ENCODE data around the gene HSPA8.
"Not testable (repeated sequence)": the region's sequence is repeated elsewhere in the genome, so short reads cannot be mapped to it uniquely, and the experiment has no call there.

Gene HSPA8

DNA sequence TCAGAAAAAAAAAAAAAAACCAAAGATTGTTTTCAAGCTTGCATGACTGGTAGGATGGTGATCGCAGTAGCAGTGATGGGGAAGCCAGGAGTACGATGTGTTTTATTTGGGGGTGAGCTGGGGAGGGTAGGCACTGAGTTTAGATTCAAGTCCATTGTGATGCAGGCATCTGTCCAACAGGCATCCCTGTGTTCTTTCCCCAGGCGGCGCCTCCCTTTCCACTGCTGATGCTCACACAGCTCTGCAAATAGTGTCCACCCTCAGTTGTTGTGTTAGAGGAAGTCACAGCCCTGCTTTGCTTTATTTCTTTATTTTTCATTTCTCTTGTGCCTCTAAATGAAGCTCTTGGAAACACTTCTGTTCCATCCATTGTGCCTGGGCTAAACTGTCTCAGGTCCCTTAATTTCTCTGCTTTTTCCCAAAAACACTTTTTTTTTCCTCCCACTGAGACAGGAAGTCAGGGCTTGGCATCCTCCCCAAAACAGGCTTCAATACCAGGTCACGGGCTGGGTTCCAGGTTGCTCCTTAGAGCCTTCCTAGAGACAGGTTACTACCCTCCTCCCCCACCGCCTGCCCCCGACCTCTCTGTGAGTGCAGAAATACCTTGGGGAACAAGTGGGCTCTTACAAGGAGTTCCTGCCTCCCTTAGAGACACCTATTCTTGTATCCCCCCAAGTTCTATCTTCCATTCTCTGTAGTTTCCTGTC lies 38.6 kb upstream of the HSPA8 start:
- H3K27me3 ChIP-seq (ENCODE audit: insufficient read depth, poor library complexity, severe bottlenecking): peaks cover 2% of the 10 kb centered on the region
- no peak for DNase-seq (ENCODE audit: low read depth in 1 of 2, low spot score in 1 of 2)
- H3K27ac ChIP-seq (replicated peaks): no peak overlapping the region
- no peak for TF ChIP-seq GABPA (IDR thresholded peaks at IDR 0.05; ENCODE audit: low read depth)
- no peak overlapping the region for H3K4me3 ChIP-seq (replicated peaks; ENCODE audit: insufficient read depth, low read length)

DNA sequence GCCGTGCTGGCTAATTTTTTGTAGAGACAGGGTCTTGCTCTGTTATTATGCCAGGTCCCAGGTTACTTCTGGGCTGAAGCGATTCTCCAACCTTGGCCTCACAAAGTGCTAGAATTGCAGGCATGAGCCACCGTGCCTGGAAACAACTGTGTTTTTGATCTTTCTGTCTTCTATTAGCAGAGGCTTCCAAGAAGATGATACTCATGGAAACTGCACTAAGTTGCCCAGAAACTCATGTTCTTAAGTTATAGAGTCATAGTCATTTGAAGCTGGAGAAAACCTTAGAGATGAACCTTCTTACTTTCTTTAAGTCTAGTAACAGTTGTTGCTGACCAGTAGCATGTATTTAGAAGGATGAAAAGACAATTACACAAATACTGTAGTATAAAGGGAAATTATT lies 37.1 kb upstream of the HSPA8 start:
- DNase-seq (ENCODE audit: low read depth in 1 of 2, low spot score in 1 of 2): no peak
- Histone ChIP-seq H3K27me3 (ENCODE audit: insufficient read depth, poor library complexity, severe bottlenecking) (peaks cover 2% of the 10 kb centered on the region), H3K4me3 (replicated peaks; ENCODE audit: insufficient read depth, low read length) (no peak overlapping the region), H3K27ac (replicated peaks) (no peak overlapping the region)
- no peak for TF ChIP-seq GABPA (IDR thresholded peaks at IDR 0.05; ENCODE audit: low read depth)
- no peak for TF ChIP-seq SPI1 (IDR thresholded peaks at IDR 0.05; ENCODE audit: borderline replicate concordance, low read depth)
- TF ChIP-seq CTCF (IDR thresholded peaks at IDR 0.05; ENCODE audit: insufficient read depth, low read length): no peak
- no peak for TF ChIP-seq POLR2AphosphoS5 (IDR thresholded peaks at IDR 0.05; ENCODE audit: low read depth)
- no peak for TF ChIP-seq REST (IDR thresholded peaks at IDR 0.05; ENCODE audit: insufficient replicate concordance, low read depth)

DNA sequence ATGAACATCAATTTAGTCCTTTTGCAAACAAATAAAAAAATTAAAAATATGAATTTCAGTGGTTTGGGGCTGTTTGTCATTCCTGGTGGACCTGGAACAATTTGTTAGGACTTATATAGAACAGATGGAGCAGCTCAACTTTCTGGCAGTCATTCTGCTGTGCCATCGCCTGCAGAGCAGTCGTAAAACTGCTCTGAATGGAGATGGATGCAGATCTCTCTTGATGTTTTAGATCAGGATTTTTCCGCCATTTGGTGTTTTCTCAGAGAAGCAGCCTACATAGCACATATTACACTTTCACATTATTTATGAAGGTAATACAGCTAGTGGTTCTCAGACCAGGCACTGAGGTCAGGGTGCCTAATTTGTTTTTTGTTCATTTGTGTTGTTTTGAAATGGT lies 31.8 kb upstream of the HSPA8 start:
- Histone ChIP-seq H3K27me3 (ENCODE audit: insufficient read depth, poor library complexity, severe bottlenecking) (no peaks in the 10 kb centered on the region), H3K27ac (replicated peaks) (no peak overlapping the region), H3K4me3 (replicated peaks; ENCODE audit: insufficient read depth, low read length) (no peak overlapping the region)
- DNase-seq (ENCODE audit: low read depth in 1 of 2, low spot score in 1 of 2): no peak
- TF ChIP-seq POLR2AphosphoS5 (IDR thresholded peaks at IDR 0.05; ENCODE audit: low read depth) (no peak), SPI1 (IDR thresholded peaks at IDR 0.05; ENCODE audit: borderline replicate concordance, low read depth) (no peak)

DNA sequence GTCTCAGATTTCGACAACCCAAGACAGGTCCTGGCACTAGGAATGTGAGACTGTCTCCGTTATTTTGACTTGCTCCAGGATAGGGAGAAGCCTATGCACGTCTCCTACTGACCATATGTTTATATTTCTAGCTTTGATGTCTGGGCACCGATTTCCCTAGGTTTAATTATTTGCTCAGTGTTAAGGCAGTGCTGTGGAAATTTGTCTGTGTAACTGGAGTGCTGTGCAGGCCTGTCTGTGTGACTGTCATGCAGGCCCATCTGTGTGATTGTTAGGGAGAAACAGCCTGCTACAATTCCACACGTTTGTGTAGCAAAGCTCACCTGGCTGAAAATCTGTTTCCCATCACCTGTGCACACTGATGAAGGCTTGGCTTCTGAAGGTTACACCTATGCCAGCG lies 29.6 kb upstream of the HSPA8 start:
- H3K27ac ChIP-seq (replicated peaks): no peak overlapping the region
- TF ChIP-seq CTCF (IDR thresholded peaks at IDR 0.05; ENCODE audit: insufficient read depth, low read length) (no peak), SPI1 (IDR thresholded peaks at IDR 0.05; ENCODE audit: borderline replicate concordance, low read depth) (no peak), REST (IDR thresholded peaks at IDR 0.05; ENCODE audit: insufficient replicate concordance, low read depth) (no peak), POLR2AphosphoS5 (IDR thresholded peaks at IDR 0.05; ENCODE audit: low read depth) (no peak), GABPA (IDR thresholded peaks at IDR 0.05; ENCODE audit: low read depth) (no peak)
- H3K4me3 ChIP-seq (replicated peaks; ENCODE audit: insufficient read depth, low read length): no peak overlapping the region
- no peak for DNase-seq (ENCODE audit: low read depth in 1 of 2, low spot score in 1 of 2)
- no peaks in the 10 kb centered on the region for H3K27me3 ChIP-seq (ENCODE audit: insufficient read depth, poor library complexity, severe bottlenecking)

- not testable (repeated sequence) for DNase-seq (ENCODE audit: low read depth in 1 of 2, low spot score in 1 of 2); H3K4me3 ChIP-seq (replicated peaks; ENCODE audit: insufficient read depth, low read length); H3K27ac ChIP-seq (replicated peaks); H3K27me3 ChIP-seq (ENCODE audit: insufficient read depth, poor library complexity, severe bottlenecking)
These were observed 28.2 kb upstream of the HSPA8 start for GRCh38 chr11:123090168-123090567.

DNA sequence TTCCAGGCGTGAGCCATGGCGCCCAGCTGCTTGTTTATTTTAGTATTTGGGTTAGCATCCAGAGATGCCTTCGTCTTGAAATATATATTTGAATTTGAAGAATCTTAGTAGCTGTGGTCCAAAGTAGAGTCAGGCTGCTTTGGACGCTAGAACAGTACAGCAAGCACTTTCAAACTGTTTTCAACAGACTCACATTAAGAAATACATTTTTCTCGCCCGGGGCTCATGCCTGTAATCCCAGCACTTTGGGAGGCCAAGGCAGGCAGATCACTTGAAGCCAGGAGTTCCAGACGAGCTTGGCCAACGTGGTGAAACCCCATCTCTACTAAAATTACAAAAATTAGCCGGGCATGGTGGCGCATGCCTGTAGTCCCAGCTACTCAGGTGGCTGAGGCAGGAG lies 27.0 kb upstream of the HSPA8 start:
- H3K27me3 ChIP-seq (ENCODE audit: insufficient read depth, poor library complexity, severe bottlenecking); H3K4me3 ChIP-seq (replicated peaks; ENCODE audit: insufficient read depth, low read length); H3K27ac ChIP-seq (replicated peaks); DNase-seq (ENCODE audit: low read depth in 1 of 2, low spot score in 1 of 2): not testable (repeated sequence)

GRCh38 chr11:123087657-123088056 lies 25.7 kb upstream of the HSPA8 start:
- DNase-seq (ENCODE audit: low read depth in 1 of 2, low spot score in 1 of 2); H3K4me3 ChIP-seq (replicated peaks; ENCODE audit: insufficient read depth, low read length); H3K27me3 ChIP-seq (ENCODE audit: insufficient read depth, poor library complexity, severe bottlenecking); H3K27ac ChIP-seq (replicated peaks): not testable (repeated sequence)
